ENCODE data around the gene GFER. TPM values are rescaled to one million over a fixed set of nuclear protein-coding genes. Genes with fewer than 3 reads are reported as not detected.

The GFER gene
- total and polyA plus RNA-seq, 4 experiments from 2014 or later = 19.6 to 35.7 (median 27.4) TPM

DNA sequence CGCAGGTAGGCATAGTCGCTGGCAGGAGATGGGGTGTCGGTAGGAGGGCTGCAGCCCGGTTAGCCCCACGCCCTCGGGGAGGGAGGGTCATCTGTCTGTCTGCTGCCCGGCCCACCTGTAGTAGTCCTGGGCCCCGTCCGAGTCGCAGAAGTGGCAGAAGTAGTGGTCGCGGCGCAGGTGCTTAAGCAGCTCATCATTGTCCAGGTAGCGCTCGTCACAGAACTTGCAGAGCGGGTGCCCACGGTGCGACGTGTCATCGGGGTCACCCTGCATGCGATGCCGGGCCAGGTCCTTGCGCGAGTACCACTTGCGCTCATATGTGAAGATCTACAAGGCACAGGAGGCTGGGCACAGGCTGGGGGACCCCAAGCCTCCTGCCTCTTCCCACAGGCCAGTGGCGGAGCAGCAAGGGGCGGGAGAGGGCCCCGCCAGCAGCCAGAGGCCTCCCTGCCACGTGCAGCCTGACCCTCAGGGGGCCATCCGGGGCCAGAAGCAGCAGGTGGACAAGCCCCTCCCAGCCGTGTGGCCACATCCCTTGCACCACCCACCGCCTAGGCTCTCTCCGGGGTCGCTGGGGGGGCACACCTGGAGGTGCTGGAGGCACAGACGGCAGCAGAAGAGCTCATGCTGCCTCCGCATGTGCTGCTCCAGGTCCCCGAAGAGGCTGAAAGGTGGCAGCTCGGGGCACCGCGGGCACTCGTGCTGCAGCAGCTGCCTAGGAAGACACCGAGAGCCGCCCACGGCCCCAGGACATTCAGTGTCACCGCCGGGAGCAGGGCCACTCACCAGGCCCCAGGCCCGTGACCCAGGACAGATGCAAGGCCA lies 18.6 kb downstream of the GFER start:
- H3K27me3 Mint-ChIP-seq = no peaks in the 10 kb centered on the region
- intact Hi-C loops (cut with micrococcal nuclease) = no loop called here
- no peak for DNase-seq

DNA sequence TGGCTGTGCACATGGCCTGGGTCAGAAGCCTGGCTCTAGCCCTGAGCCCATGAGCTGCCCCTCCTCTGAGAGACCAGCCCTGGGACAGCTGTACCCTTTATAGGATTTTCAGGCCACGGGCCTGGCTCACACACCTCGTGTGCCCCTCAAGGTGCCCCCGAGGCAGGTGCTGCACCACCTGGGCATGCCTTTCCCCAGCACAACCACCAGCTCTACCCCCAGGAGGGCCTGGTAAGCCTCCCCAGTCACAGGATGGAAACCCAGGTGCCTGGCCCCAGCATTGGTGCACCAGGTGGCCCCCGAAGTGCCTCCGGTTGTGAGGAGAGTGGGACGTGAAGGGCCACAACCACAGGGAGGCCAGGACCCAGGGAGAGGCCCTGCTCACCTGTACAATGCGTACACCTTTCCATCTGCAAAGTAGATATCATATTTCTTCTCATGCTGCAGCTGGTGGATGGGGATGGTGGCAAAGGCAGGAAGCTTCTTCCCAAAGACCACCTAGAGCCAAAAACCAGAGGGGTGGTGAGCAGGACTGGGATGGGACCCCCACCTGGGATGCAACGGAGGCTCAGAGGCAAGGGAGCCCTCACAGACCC lies 19.3 kb downstream of the GFER start:
- Mint-ChIP-seq H3K4me1 (peaks cover 13 to 41% (median 22%) of the 10 kb centered on the region in 4 donors), H3K9me3 (no peaks in the 10 kb centered on the region), H3K4me3 (no peak overlapping the region), H3K27ac (no peak overlapping the region), H3K27me3 (no peaks in the 10 kb centered on the region), H3K36me3 (peaks cover 6 to 13% of the 10 kb centered on the region in 2 donors)
- no peak for DNase-seq
- H3K36me3 ChIP-seq (ENCODE audit: insufficient read depth, low read length) = peaks cover 34% of the 10 kb centered on the region
- H3K9me3 ChIP-seq (ENCODE audit: control insufficient read depth in 1 of 2, low read length in 2 of 2) = no peaks in the 10 kb centered on the region
- no peaks in the 10 kb centered on the region for H3K27me3 ChIP-seq (ENCODE audit: insufficient read depth, low read length)
- intact Hi-C loops (cut with micrococcal nuclease) = no loop called here
- ChIA-PET POLR2A (ENCODE audit: partially characterized antibody) (interaction anchor here (0.9 to 3.8 kb wide), 6 partner anchors 10 to 176 kb away, joined by 3 to 25 read pairs (median 5); partner anchors contain the start of genes FAHD1, HAGH, RPS2 and TBL3), CTCF (ENCODE audit: partially characterized antibody) (interaction anchor here (0.6 to 4.9 kb wide), 17 partner anchors 9 to 548 kb away, joined by 3 to 44 read pairs (median 7); partner anchors contain the start of genes GFER, RNF151 and TRAF7)
- H3K4me3 ChIP-seq (ENCODE audit: low read length in 2 of 2) = no peak overlapping the region
- H3K4me1 ChIP-seq (ENCODE audit: insufficient read depth, low read length) = peaks cover 33% of the 10 kb centered on the region
- no peak overlapping the region for H3K27ac ChIP-seq (ENCODE audit: low read depth, low read length)

More for the DNA sequence above, 18.6 kb downstream of the GFER start:
- Histone ChIP-seq H3K36me3 (ENCODE audit: insufficient read depth, low read length) (peaks cover 34% of the 10 kb centered on the region), H3K4me3 (ENCODE audit: low read length in 2 of 2) (no peak overlapping the region), H3K27me3 (ENCODE audit: insufficient read depth, low read length) (no peaks in the 10 kb centered on the region), H3K4me1 (ENCODE audit: insufficient read depth, low read length) (peaks cover 26% of the 10 kb centered on the region), H3K27ac (ENCODE audit: low read depth, low read length) (no peak overlapping the region), H3K9me3 (ENCODE audit: control insufficient read depth in 1 of 2, low read length in 2 of 2) (no peaks in the 10 kb centered on the region)
- ChIA-PET CTCF (ENCODE audit: partially characterized antibody) (interaction anchor here (1.0 to 4.9 kb wide), 12 partner anchors 8 to 152 kb away, joined by 3 to 44 read pairs (median 8); partner anchors contain the start of genes GFER, RNF151 and TRAF7), POLR2A (ENCODE audit: partially characterized antibody) (interaction anchor here (1.4 to 3.8 kb wide), 3 partner anchors 9 to 152 kb away, joined by 3 to 25 read pairs (median 14); partner anchors contain the start of gene TRAF7)
- Mint-ChIP-seq H3K36me3 (peaks cover 11 to 17% of the 10 kb centered on the region in 2 donors), H3K27ac (peak overlapping the region in 1 of 7 donors; percentile 24), H3K4me3 (no peak overlapping the region), H3K9me3 (no peaks in the 10 kb centered on the region), H3K4me1 (peaks cover 7 to 33% (median 16%) of the 10 kb centered on the region in 4 donors)

DNA sequence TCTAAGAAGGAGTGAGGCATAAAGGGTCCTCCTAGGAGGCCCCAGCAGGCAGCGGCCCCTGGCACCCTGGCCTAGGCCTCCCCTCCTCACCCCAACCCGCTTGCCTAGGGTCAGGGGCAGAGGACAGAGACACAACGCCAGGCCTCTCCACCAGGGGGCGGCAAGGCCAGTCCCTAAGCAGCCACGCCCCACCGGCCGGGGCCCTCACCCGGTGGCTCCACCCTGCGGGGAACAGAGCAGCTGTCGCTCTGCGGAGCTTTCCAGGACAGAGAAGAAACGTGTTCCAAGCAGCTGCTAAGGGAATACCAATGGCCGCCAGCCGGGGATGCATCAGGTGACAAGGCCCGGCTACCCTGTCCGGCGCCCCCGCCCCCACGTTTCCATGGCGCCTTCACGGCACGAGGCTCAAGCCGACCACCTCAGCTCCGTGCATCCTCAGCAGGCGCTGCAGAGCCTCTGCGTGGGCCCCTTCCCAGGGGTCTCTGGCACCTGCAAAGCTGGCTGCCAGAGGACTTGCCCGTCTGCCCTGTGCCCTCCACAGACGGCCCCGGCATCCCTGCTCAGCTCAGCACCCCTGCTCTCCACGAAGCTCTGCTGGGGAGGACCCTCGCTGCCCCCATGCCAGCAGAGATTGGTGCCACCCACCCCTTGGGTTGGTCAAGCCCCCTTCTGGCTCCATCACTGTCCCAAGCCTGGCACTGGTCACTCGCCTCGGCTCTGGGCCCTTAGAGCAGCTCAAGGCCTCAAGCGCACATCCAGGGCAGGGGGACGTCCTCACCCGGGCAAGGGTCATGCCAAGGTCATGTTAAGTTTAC lies 20.0 kb downstream of the GFER start:
- no peak overlapping the region for H3K27ac Mint-ChIP-seq
- Histone ChIP-seq H3K4me1 (ENCODE audit: insufficient read depth, low read length) (peaks cover 40% of the 10 kb centered on the region), H3K9me3 (ENCODE audit: control insufficient read depth in 1 of 2, low read length in 2 of 2) (no peaks in the 10 kb centered on the region), H3K4me3 (ENCODE audit: low read length in 2 of 2) (no peak overlapping the region), H3K36me3 (ENCODE audit: insufficient read depth, low read length) (peaks cover 34% of the 10 kb centered on the region), H3K27me3 (ENCODE audit: insufficient read depth, low read length) (no peaks in the 10 kb centered on the region), H3K27ac (ENCODE audit: low read depth, low read length) (no peak overlapping the region)
- no peaks in the 10 kb centered on the region for H3K9me3 Mint-ChIP-seq
- peak overlapping the region in 1 of 8 donors; percentile 17 for H3K4me3 Mint-ChIP-seq
- peak; percentile 82 to 87 (median 83) for DNase-seq
- peaks cover 18 to 47% (median 27%) of the 10 kb centered on the region in 4 donors for H3K4me1 Mint-ChIP-seq
- intact Hi-C loops (cut with micrococcal nuclease) = no loop called here
- ChIA-PET POLR2A (ENCODE audit: partially characterized antibody) (interaction anchor here (0.9 to 3.8 kb wide), 8 partner anchors 10 to 177 kb away, joined by 3 to 25 read pairs (median 4); partner anchors contain the start of genes FAHD1, HAGH, NTHL1 and RPS2), CTCF (ENCODE audit: partially characterized antibody) (interaction anchor here (0.6 to 4.9 kb wide), 21 partner anchors 9 to 548 kb away, joined by 3 to 44 read pairs (median 6); partner anchors contain the start of genes GFER, RNF151 and TRAF7)
- H3K36me3 Mint-ChIP-seq = peaks cover 5 to 14% of the 10 kb centered on the region in 2 donors
- no peaks in the 10 kb centered on the region for H3K27me3 Mint-ChIP-seq

DNA sequence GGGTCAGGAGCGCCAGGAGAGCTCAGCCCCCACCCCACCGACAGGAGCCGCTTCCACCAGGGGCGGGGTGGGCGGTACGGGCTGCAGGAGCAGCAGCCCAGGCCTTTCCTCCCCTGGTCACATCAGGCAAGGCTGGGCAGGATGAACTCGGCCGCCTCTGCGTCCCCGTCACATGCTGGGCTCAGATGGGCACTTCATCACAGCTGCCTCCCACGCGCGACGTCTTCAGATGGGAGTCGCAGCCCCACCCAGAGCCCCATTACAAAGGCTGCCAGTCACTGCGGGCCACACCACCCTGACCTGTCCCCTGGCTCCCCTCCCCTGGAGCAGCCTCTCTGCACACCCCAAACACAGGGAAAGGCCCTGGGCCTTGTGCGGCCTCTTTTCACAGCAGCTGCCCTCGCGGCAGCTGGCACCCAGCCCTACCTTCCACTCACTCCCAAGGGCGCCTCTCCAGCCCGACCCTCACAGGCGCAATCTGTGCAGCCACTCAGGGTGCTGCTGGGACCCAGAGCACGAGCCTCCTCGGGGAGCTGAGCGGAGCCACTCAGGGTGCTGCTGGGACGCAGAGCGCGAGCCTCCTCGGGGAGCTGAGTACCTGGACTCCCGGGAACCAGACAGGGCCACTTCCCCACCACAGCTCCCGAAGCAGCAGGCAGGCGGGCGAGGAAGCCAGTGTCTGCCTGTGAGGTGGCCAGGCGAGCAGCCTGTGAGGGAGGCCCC lies 21.0 kb downstream of the GFER start:
- H3K9me3 ChIP-seq (ENCODE audit: control insufficient read depth in 1 of 2, low read length in 2 of 2) = no peaks in the 10 kb centered on the region
- Mint-ChIP-seq H3K4me3 (peak overlapping the region in 1 of 8 donors; percentile 36), H3K4me1 (peaks cover 18 to 47% (median 28%) of the 10 kb centered on the region in 4 donors), H3K9me3 (no peaks in the 10 kb centered on the region), H3K27ac (no peak overlapping the region), H3K36me3 (peaks cover 5 to 14% of the 10 kb centered on the region in 2 donors), H3K27me3 (no peaks in the 10 kb centered on the region)
- peaks cover 32% of the 10 kb centered on the region for H3K36me3 ChIP-seq (ENCODE audit: insufficient read depth, low read length)
- intact Hi-C loops (cut with micrococcal nuclease) = loop anchor here (5.0 kb wide), 1 partner anchor 42 kb away; the partner anchor contains the start of genes NTHL1 and TSC2
- no peak overlapping the region for H3K4me3 ChIP-seq (ENCODE audit: low read length in 2 of 2)
- no peak overlapping the region for H3K27ac ChIP-seq (ENCODE audit: low read depth, low read length)
- H3K4me1 ChIP-seq (ENCODE audit: insufficient read depth, low read length) = peaks cover 43% of the 10 kb centered on the region
- CTCF ChIA-PET (ENCODE audit: partially characterized antibody) = interaction anchor here (0.6 to 4.9 kb wide), 15 partner anchors 8 to 150 kb away, joined by 3 to 44 read pairs (median 6); partner anchors contain the start of genes GFER and TRAF7
- DNase-seq = no peak
- no peaks in the 10 kb centered on the region for H3K27me3 ChIP-seq (ENCODE audit: insufficient read depth, low read length)
- POLR2A ChIA-PET (ENCODE audit: partially characterized antibody) = interaction anchor here (0.6 to 3.8 kb wide), 7 partner anchors 11 to 406 kb away, joined by 3 to 25 read pairs (median 5); partner anchors contain the start of genes NTHL1, RPS2, TBL3 and TRAF7

DNA sequence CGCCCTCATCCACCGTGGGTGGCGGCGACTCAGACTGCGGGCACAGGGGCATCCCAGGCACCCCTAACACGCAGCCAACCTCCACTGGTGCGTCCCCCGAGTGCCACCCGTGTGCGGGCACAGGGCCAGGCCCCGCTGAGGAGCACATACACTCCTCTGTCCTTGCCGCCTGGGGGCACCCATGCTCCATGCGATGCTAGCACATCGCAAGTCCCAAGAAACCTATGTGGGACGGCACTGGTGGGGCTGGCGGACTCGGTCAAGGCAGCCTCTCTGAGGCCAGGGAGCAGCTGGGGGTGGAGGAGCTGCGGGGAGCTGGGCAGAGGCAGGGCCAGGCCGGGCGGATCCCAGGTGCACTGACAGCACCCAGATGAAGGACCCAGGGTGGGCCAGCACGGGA lies 21.7 kb downstream of the GFER start:
- H3K27ac ChIP-seq (ENCODE audit: low read depth, low read length) = no peak overlapping the region
- peaks cover 5 to 17% of the 10 kb centered on the region in 2 donors for H3K36me3 Mint-ChIP-seq
- intact Hi-C loops (cut with micrococcal nuclease) = loop anchor here (5.0 kb wide), 1 partner anchor 42 kb away; the partner anchor contains the start of genes NTHL1 and TSC2
- ChIA-PET POLR2A (ENCODE audit: partially characterized antibody) (interaction anchor here (0.6 to 3.8 kb wide), 2 partner anchors 12 to 405 kb away, joined by 3 to 25 read pairs; no protein-coding TSS in a partner anchor), CTCF (ENCODE audit: partially characterized antibody) (interaction anchor here (0.6 to 4.9 kb wide), 3 partner anchors 53 to 142 kb away, joined by 3 to 44 read pairs (median 3); no protein-coding TSS in a partner anchor)
- peaks cover 27% of the 10 kb centered on the region for H3K36me3 ChIP-seq (ENCODE audit: insufficient read depth, low read length)
- H3K9me3 ChIP-seq (ENCODE audit: control insufficient read depth in 1 of 2, low read length in 2 of 2) = no peaks in the 10 kb centered on the region
- no peaks in the 10 kb centered on the region for H3K27me3 Mint-ChIP-seq
- peaks cover 23 to 53% (median 34%) of the 10 kb centered on the region in 4 donors for H3K4me1 Mint-ChIP-seq
- no peaks in the 10 kb centered on the region for H3K9me3 Mint-ChIP-seq
- DNase-seq = no peak
- H3K27ac Mint-ChIP-seq = peak overlapping the region in 1 of 7 donors; percentile 57
- no peak overlapping the region for H3K4me3 Mint-ChIP-seq
- no peaks in the 10 kb centered on the region for H3K27me3 ChIP-seq (ENCODE audit: insufficient read depth, low read length)
- H3K4me3 ChIP-seq (ENCODE audit: low read length in 2 of 2) = no peak overlapping the region
- peaks cover 50% of the 10 kb centered on the region for H3K4me1 ChIP-seq (ENCODE audit: insufficient read depth, low read length)

DNA sequence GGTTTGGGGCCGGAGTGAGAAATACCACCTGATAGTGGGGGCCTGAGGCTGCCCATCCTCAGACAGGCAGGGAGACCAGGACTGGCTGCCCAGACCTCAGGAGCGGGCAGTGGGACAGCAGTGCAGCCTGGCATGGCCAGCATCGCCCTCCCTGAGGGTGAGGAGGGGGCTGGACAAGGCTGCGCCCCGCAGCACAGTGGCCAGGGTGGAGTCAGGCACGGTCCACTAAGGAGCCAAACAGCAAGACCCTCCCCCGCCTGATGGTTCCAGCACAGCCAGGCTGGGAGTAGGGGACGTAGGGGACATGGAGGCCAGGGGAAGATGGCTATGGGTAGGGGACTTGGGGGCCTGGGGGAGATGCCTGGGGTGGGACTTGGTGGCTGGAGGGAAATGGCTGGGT lies 22.3 kb downstream of the GFER start:
- intact Hi-C loops (cut with micrococcal nuclease) = loop anchor here (5.0 kb wide), 1 partner anchor 41 kb away; the partner anchor contains the start of genes NTHL1 and TSC2
- POLR2A ChIA-PET (ENCODE audit: partially characterized antibody) = interaction anchor here (3.8 kb wide), 1 partner anchor 13 kb away, joined by 25 read pairs; no protein-coding TSS in a partner anchor
- Histone ChIP-seq H3K27me3 (ENCODE audit: insufficient read depth, low read length) (no peaks in the 10 kb centered on the region), H3K36me3 (ENCODE audit: insufficient read depth, low read length) (peaks cover 22% of the 10 kb centered on the region), H3K4me3 (ENCODE audit: low read length in 2 of 2) (no peak overlapping the region), H3K4me1 (ENCODE audit: insufficient read depth, low read length) (peaks cover 51% of the 10 kb centered on the region), H3K9me3 (ENCODE audit: control insufficient read depth in 1 of 2, low read length in 2 of 2) (no peaks in the 10 kb centered on the region), H3K27ac (ENCODE audit: low read depth, low read length) (no peak overlapping the region)
- peaks cover 23 to 53% (median 34%) of the 10 kb centered on the region in 4 donors for H3K4me1 Mint-ChIP-seq
- H3K9me3 Mint-ChIP-seq = no peaks in the 10 kb centered on the region
- peak overlapping the region in 1 of 8 donors; percentile 57 for H3K4me3 Mint-ChIP-seq
- H3K27ac Mint-ChIP-seq = peak overlapping the region in 3 of 7 donors; percentile 38 to 57 (median 57)
- CTCF ChIA-PET (ENCODE audit: partially characterized antibody) = interaction anchor here (4.9 kb wide), 1 partner anchor 134 kb away, joined by 44 read pairs; no protein-coding TSS in a partner anchor
- DNase-seq = no peak
- H3K27me3 Mint-ChIP-seq = no peaks in the 10 kb centered on the region
- peaks cover 0 to 13% of the 10 kb centered on the region in 2 donors for H3K36me3 Mint-ChIP-seq
